NCI-H460 (cell line): ENCODE results near the gene MADD. TPM values are rescaled to one million over a fixed set of nuclear protein-coding genes. Genes with fewer than 3 reads are reported as not detected.
A peak's percentile ranks its signal among the peaks of the same experiment; 100 is the strongest.

Experiments used
- DNase-seq: peaks from one replicate; pipeline ENCODE4 v3.0.0-alpha.2; 2016; ENCODE audit warnings: low read depth; ENCODE audit errors: extremely low read depth
- polyA plus RNA-seq: library from polyadenylated mRNA; depleted of rRNA; stranded (reverse); fragments of >200 nt; gene quantifications from 2 replicates; pipeline ENCODE4 v1.2.3, GENCODE V29; 2014; cell fraction: nucleus; rRNA removed
- total RNA-seq: library from RNA; depleted of rRNA; stranded (reverse); fragments of >200 nt; shearing (Covaris generic); gene quantifications from 2 replicates; pipeline ENCODE4 v1.2.3, GENCODE V29; 2014; rRNA removed

MADD gene
- total RNA-seq = 13.1 and 15.2 TPM in 2 replicates
- 22.3 and 27.3 TPM in 2 replicates for polyA plus RNA-seq

GRCh38 chr11:47269829-47270305, at the start of gene MADD:
MADD (plus strand) TSS chr11:47270133.
- DNase-seq = peak; percentile 63

- DNase-seq = peak; percentile 47
These were observed 49.5 kb upstream of the MADD start for GRCh38 chr11:47220401-47220821.

GRCh38 chr11:47222696-47223095, 47.2 kb upstream of the MADD start:
- no peak for DNase-seq

GRCh38 chr11:47225552-47226400, 44.2 kb upstream of the MADD start:
- no peak for DNase-seq

- DNase-seq = no peak
These were observed 40.8 kb upstream of the MADD start for GRCh38 chr11:47229161-47229560.

- DNase-seq = no peak
These were observed 36.9 kb upstream of the MADD start for GRCh38 chr11:47233051-47233450.

GRCh38 chr11:47233989-47234668, 35.8 kb upstream of the MADD start:
- DNase-seq = peak; percentile 54

GRCh38 chr11:47234669-47235100, 35.2 kb upstream of the MADD start:
- peak; percentile 24 for DNase-seq

- no peak for DNase-seq
These were observed 34.8 kb upstream of the MADD start for GRCh38 chr11:47235163-47235562.

GRCh38 chr11:47236482-47236881, 33.5 kb upstream of the MADD start:
- DNase-seq = no peak

GRCh38 chr11:47239852-47240251, 30.1 kb upstream of the MADD start:
- DNase-seq = no peak

GRCh38 chr11:47241841-47242301, 28.1 kb upstream of the MADD start:
- no peak for DNase-seq

- DNase-seq = no peak
These were observed 27.2 kb upstream of the MADD start for GRCh38 chr11:47242596-47243192.

- DNase-seq = no peak
These were observed 26.5 kb upstream of the MADD start for GRCh38 chr11:47243454-47243853.

GRCh38 chr11:47244448-47245350, 25.2 kb upstream of the MADD start:
- no peak for DNase-seq

- DNase-seq = no peak
These were observed 24.1 kb upstream of the MADD start for GRCh38 chr11:47245611-47246357.

- DNase-seq = no peak
These were observed 22.4 kb upstream of the MADD start for GRCh38 chr11:47247502-47247901.

- DNase-seq = no peak
These were observed 21.6 kb upstream of the MADD start for GRCh38 chr11:47248304-47248663.

- DNase-seq = peak; percentile 74
These were observed 21.1 kb upstream of the MADD start, which contains the start of gene ACP2 for GRCh38 chr11:47248664-47249377. ACP2 (minus strand) TSS chr11:47248814; CDS start chr11:47248789, 25 bp downstream.
